ENCODE measurements around the gene C3orf85.

C3orf85 gene

GRCh38 chr3:109114746-109115145, 21.8 kb upstream of the C3orf85 start:
- Histone ChIP-seq H4K20me1 (ENCODE audit: insufficient read depth) (no peaks in the 10 kb centered on the region), H3K4me2 (no peak overlapping the region), H3K4me1 (ENCODE audit: low read depth, poor library complexity, severe bottlenecking) (no peaks in the 10 kb centered on the region), H2AFZ (ENCODE audit: low read depth) (no peak overlapping the region), H3K27ac (no peak overlapping the region), H3K27me3 (ENCODE audit: insufficient read depth, low read depth) (no peaks in the 10 kb centered on the region), H3K79me2 (ENCODE audit: insufficient read depth, low read depth) (no peaks in the 10 kb centered on the region), H3K4me3 (IDR thresholded peaks at IDR 0.05; ENCODE audit: insufficient read depth, low read depth, low read length) (no peak overlapping the region), H3K36me3 (ENCODE audit: insufficient read depth) (no peaks in the 10 kb centered on the region), H3K9ac (no peak overlapping the region)
- no peak for TF ChIP-seq CTCF (conservative IDR thresholded peaks at IDR 0.05; ENCODE audit: low read depth, low read length)

- no peaks in the 10 kb centered on the region for H4K20me1 ChIP-seq (ENCODE audit: insufficient read depth)
- H3K4me3 ChIP-seq (IDR thresholded peaks at IDR 0.05; ENCODE audit: insufficient read depth, low read depth, low read length): no peak overlapping the region
- H3K27me3 ChIP-seq (ENCODE audit: insufficient read depth, low read depth): no peaks in the 10 kb centered on the region
- no peaks in the 10 kb centered on the region for H3K4me1 ChIP-seq (ENCODE audit: low read depth, poor library complexity, severe bottlenecking)
- no peaks in the 10 kb centered on the region for H3K79me2 ChIP-seq (ENCODE audit: insufficient read depth, low read depth)
- H3K4me2 ChIP-seq: no peak overlapping the region
- no peak overlapping the region for H2AFZ ChIP-seq (ENCODE audit: low read depth)
- no peak for TF ChIP-seq CTCF (conservative IDR thresholded peaks at IDR 0.05; ENCODE audit: low read depth, low read length)
- H3K27ac ChIP-seq: no peak overlapping the region
- H3K36me3 ChIP-seq (ENCODE audit: insufficient read depth): no peaks in the 10 kb centered on the region
- H3K9ac ChIP-seq: no peak overlapping the region
Measured at GRCh38 chr3:109115451-109115850, 21.1 kb upstream of the C3orf85 start.

GRCh38 chr3:109116031-109116430, 20.5 kb upstream of the C3orf85 start:
- TF ChIP-seq CTCF (conservative IDR thresholded peaks at IDR 0.05; ENCODE audit: low read depth, low read length): no peak
- H3K27ac ChIP-seq: no peak overlapping the region
- no peaks in the 10 kb centered on the region for H3K4me1 ChIP-seq (ENCODE audit: low read depth, poor library complexity, severe bottlenecking)
- no peak overlapping the region for H3K9ac ChIP-seq
- no peaks in the 10 kb centered on the region for H4K20me1 ChIP-seq (ENCODE audit: insufficient read depth)
- no peak overlapping the region for H3K4me3 ChIP-seq (IDR thresholded peaks at IDR 0.05; ENCODE audit: insufficient read depth, low read depth, low read length)
- H2AFZ ChIP-seq (ENCODE audit: low read depth): no peak overlapping the region
- H3K79me2 ChIP-seq (ENCODE audit: insufficient read depth, low read depth): no peaks in the 10 kb centered on the region
- no peak overlapping the region for H3K4me2 ChIP-seq
- no peaks in the 10 kb centered on the region for H3K27me3 ChIP-seq (ENCODE audit: insufficient read depth, low read depth)
- no peaks in the 10 kb centered on the region for H3K36me3 ChIP-seq (ENCODE audit: insufficient read depth)

GRCh38 chr3:109117939-109118338, 18.6 kb upstream of the C3orf85 start, which contains the start of gene MORC1:
Gene MORC1 (minus strand): TSS chr3:109118134. CDS start chr3:109118059, 75 bp downstream.
- Histone ChIP-seq H2AFZ (ENCODE audit: low read depth) (no peak within 1 kb of the TSS), H3K36me3 (ENCODE audit: insufficient read depth) (no peaks in the 10 kb centered on the region), H3K4me3 (IDR thresholded peaks at IDR 0.05; ENCODE audit: insufficient read depth, low read depth, low read length) (no peak within 1 kb of the TSS), H3K4me2 (no peak within 1 kb of the TSS), H3K27ac (no peak within 1 kb of the TSS), H3K27me3 (ENCODE audit: insufficient read depth, low read depth) (no peaks in the 10 kb centered on the region), H3K79me2 (ENCODE audit: insufficient read depth, low read depth) (no peaks in the 10 kb centered on the region), H3K9ac (no peak within 1 kb of the TSS), H3K4me1 (ENCODE audit: low read depth, poor library complexity, severe bottlenecking) (no peaks in the 10 kb centered on the region), H4K20me1 (ENCODE audit: insufficient read depth) (no peaks in the 10 kb centered on the region)
- TF ChIP-seq CTCF (conservative IDR thresholded peaks at IDR 0.05; ENCODE audit: low read depth, low read length): no peak
